ENCODE data around the gene TRIM32.

The TRIM32 gene

GRCh38 chr9:116674210-116674980 is 12.7 kb upstream of the TRIM32 start:
- Histone ChIP-seq H3K27ac (no peak overlapping the region), H3K4me3 (no peak overlapping the region)
- DNase-seq (ENCODE audit: low spot score) = no peak
- TF ChIP-seq CTCF (IDR thresholded peaks at IDR 0.05) = no peak

- TF ChIP-seq CTCF (IDR thresholded peaks at IDR 0.05) = no peak
- DNase-seq (ENCODE audit: low spot score) = no peak
- Histone ChIP-seq H3K27ac (no peak overlapping the region), H3K4me3 (no peak overlapping the region)
Measured at GRCh38 chr9:116683535-116683934, 3.6 kb upstream of the TRIM32 start.

GRCh38 chr9:116685166-116685565 is 1.9 kb upstream of the TRIM32 start:
- Histone ChIP-seq H3K27ac (no peak overlapping the region), H3K4me3 (no peak overlapping the region)
- no peak for TF ChIP-seq CTCF (IDR thresholded peaks at IDR 0.05)
- no peak for DNase-seq (ENCODE audit: low spot score)

- Histone ChIP-seq H3K4me3 (peak overlapping the region; percentile 97), H3K27ac (no peak overlapping the region)
- no peak for DNase-seq (ENCODE audit: low spot score)
- TF ChIP-seq CTCF (IDR thresholded peaks at IDR 0.05) = no peak
Measured at GRCh38 chr9:116686135-116686534, 970 bp upstream of the TRIM32 start.

- no peak for DNase-seq (ENCODE audit: low spot score)
- Histone ChIP-seq H3K27ac (peak overlapping the region; percentile 71 to 91), H3K4me3 (peak overlapping the region; percentile 97)
- TF ChIP-seq CTCF (IDR thresholded peaks at IDR 0.05) = no peak
Measured at GRCh38 chr9:116686693-116687073, 422 bp upstream of the TRIM32 start.

GRCh38 chr9:116687754-116688135 is 640 bp downstream of the TRIM32 start:
- no peak for TF ChIP-seq CTCF (IDR thresholded peaks at IDR 0.05)
- Histone ChIP-seq H3K27ac (peak overlapping the region; percentile 71 to 91), H3K4me3 (peak overlapping the region; percentile 97)
- no peak for DNase-seq (ENCODE audit: low spot score)

- H3K4me3 ChIP-seq = peak overlapping the region; percentile 97
- no peak overlapping the region for H3K27ac ChIP-seq
- TF ChIP-seq CTCF (IDR thresholded peaks at IDR 0.05) = no peak
- DNase-seq (ENCODE audit: low spot score) = no peak
Measured at GRCh38 chr9:116688806-116689485, 1.8 kb downstream of the TRIM32 start.
